Stimulated activated CD8-positive, alpha-beta memory T cell treated with anti-CD3 and anti-CD28 coated beads, Interleukin-4, amount 100 ng/mL, for 4 hours (primary cell): ENCODE results near the gene CHSY3.

ENCODE experiments used
- DNase-seq, 2 donors: peaks; one replicate each; pipeline ENCODE4 v3.0.0-alpha.2; 2020; ENCODE audit warnings: low read depth in 2 of 2, low spot score in 1 of 2

CHSY3 gene

DNA sequence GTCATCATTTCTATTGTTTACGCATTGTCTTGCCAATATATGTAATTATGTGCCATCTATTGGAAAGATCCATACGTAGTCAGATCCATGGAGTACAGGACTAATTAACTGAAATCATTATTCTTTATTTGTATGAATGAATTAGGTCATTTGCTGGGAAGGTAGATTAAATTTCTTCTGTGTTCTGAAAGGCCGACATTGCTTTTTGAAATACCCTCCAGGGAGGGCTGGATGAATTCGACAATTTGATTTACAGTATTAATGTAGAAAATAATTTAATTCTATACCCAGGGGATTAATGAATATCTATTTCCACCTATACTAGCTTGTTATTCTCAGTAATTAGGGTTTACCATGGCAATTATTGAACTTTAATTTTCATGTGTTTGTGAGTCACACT lies 117.6 kb downstream of the CHSY3 start:
- DNase-seq = no peak

DNA sequence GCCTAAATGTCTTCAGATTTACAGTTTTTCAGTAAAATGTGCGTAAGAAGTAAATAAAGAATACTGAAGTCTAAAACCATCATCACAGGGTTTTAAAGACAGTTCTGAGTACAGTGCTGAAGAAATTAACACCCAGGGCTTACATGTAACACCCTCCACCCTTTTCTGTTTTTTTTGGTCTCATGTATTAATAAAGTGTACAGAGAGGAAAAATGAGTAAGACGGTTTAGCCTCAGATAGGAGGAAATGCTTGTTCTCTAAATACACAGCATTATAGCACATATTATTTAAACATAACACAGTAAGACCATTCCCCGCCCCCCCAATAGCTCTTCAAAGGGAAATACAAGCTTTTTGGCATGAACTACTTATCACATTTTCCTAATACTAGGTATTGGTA lies 119.3 kb downstream of the CHSY3 start:
- DNase-seq = no peak

DNA sequence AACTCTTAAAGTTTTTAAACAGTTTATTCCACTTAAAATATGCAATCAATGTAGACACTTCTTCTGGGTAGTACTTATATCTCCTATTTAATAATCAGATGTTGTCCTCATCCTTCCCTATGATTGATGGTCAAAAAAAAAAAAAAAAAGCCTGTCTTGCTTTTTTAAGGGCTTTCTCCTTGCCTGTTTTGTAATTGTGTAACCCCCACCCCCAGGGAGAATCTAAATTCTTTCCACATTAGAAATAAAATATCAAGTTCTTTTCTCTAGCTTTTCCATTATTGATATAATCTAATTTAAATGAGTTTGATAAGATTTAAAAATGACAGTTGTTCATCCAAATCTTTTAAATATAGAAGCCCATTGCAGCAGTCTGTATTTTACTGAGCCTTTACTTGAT lies 119.7 kb downstream of the CHSY3 start:
- DNase-seq = no peak

DNA sequence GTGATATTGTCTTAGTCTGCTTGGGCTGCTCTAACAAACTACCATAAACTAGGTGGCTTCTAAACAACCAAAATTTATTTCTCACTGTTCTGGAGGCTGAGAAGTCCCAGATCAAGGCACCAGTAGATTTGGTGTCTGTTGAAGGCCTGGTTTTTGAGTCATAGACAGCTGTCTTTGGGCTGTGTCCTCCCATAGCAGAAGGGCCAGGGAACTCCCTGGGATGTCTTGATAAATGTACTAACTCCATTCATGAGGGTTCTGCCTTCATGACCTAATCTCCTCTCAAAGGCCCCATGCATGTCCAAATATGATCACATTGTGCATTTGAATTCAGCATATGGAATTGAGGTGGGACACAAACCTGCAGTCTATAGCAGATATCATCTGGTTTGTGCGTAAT lies 121.2 kb downstream of the CHSY3 start:
- no peak for DNase-seq

DNA sequence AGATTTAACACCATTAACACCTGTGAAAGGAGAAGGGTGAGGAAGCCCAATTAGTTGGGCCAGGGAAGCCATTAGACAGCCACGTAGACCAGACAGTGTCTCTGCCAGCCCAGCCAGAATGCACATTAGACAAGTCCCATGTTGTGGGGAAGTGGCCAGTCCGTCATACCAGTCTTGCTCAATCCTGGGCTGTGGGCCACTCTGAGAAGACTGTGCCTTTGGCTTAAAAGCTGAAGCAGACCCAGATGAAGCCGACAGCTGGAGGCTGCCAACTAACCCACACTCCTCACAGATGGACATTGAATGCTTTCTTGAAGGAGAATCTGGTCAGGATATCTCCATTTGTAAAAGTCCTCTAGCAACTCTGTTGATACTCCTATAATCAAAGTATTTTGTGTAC lies 128.5 kb downstream of the CHSY3 start:
- DNase-seq = no peak

DNA sequence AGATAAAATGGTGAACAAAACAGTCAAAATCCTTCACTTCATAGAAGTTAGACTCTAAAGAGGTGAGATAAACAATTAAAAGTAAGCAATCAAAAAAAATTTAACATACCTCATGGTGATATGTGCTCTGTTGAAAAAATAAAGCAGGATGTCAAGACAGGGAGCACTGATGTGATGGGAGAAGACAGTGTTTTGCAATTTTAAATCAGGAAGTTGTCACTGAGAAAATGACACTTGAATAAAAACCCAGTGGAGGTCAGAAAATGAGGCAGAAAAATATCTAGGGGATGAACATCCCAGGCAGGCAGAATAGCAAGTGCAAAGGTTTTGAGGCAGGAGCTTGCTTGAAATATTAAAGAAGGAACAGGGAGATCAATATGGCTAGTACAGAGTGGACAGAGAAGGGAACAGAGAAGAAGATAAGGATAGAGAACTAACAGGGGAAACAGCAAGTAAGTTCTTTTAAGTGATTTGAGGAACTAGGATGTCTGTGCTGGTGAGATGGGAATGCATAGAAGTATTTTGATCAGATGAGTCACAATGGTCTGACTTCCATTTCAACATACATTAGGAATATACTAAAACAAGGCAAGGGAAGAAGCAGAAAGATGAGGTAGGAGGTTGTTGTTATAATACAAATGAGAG lies 130.4 kb downstream of the CHSY3 start:
- no peak for DNase-seq

DNA sequence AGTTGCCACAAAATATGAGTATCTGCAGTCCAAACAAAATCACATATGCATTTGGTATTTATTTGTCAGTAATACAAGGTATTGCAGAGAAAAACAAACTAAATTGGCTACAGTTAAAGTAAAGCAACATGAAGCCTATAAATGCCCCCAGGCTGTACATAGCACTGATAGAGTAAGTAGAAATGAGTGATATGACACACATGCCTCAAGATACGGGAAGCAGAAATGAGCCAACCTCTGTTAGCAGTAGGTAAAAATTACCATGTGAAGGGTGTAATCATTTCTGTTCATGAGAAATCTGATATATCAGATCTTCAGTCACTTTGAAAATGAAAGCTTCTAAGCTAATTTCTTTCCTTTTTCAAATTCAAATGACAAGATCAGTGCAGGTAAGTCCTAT lies 131.1 kb downstream of the CHSY3 start:
- no peak for DNase-seq

DNA sequence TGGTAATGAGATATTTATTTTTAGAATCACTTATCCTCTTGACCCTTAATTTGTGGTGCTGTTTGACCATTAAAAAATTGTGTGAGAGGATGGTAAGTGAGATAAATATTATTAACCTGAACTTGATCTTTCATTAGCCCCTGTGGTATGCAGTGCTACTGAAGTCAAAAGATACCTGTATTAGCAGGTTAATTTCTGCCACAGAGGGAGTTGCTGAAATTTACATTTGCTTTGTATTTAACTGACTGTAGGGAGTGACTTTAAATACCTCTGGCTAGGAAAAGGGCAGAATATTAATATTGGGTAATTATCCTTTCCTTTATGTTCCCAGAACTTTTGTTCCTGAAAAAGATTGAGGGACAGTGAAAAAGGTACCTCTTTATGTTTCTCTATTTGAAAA lies 133.6 kb downstream of the CHSY3 start:
- no peak for DNase-seq

DNA sequence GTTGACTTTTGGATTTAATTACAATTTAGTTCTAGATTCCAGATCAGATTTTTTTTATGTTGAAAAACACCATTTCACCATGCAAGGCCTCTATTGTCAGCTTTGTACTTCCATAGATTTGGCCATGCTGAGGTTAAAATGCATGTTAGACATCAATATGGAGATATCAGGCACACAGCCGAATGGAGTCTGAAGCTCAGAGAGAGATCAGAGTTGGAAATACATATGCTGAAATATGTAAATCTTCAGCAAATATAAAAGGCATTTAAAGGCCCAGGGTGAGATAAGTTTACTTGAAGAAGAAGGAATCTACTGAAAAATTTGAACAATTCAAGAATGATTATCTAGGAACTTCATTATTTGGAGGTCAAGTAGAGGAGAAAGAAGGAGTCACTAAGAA lies 139.6 kb downstream of the CHSY3 start:
- DNase-seq = no peak

DNA sequence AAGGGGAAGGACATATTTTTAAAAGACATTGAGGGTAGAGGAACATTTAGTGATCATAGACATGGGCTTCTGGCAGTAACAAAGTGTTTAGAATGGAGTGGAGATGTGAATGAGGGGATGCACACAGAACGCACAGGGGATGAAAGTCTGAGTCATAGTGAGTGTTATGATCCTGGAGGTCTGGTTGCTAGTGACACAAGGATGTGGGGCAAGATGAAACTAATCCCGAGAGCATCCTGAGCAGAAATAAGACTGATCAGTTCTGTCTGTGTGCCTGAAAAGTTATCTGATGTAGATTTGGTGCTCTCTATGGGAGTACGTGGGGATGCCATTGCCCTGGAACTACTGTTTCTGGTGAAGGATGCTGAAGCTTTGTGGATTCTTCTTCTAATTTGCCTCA lies 141.1 kb downstream of the CHSY3 start:
- DNase-seq = no peak

DNA sequence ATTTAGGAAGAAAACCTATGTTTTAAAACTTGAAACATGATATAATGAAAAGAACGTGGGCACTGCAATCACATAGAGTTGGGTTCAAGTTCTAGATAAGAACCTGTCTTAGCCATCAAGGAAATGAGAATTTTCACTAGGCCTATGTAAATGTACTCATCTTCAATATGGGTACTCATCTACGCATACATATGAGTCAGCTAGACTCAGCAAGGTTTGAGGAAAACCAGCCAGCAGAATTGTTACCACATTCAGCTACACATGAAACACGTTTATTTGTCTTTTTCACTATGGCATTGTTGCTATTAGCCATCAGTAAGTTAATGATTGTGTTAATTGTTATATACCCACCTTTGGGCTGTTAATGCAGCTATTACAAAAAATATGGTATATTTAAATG lies 146.3 kb downstream of the CHSY3 start:
- DNase-seq = no peak

DNA sequence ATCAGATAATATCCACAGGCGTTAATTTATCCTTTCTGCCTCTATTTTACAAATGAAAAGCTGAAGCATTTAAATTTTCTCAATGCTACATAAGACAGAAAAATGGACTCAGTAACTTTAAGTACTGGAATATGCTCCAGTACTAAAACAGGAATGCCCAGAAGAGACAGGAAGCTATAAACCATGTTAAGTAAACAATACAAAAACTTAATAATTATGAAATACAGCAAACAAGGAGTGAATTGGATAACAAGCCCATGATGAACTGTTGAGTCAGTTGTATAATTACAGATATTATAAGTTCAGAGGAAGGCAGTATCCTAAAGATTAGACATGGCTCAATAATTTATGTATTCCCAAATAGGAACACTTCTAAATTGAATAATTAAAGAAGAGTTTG lies 148.5 kb downstream of the CHSY3 start:
- no peak for DNase-seq

DNA sequence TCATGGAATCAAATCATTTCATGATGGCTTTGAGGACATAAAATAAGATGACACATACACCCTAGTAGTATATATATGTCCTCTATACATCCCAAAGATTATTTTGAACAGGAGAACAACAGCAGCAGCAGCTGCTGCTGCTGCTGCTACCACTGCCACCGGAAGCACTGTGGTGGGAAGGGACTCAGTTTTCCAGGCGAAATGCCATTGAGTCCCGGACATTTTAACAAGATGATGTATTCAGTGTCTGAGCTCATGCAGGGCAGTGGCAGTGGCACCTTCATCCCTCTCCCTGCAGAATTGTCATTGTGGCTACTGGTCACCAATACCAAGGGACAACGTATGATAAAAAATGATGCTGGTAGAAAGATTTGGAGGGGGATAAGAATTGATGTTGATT lies 151.3 kb downstream of the CHSY3 start:
- no peak for DNase-seq

DNA sequence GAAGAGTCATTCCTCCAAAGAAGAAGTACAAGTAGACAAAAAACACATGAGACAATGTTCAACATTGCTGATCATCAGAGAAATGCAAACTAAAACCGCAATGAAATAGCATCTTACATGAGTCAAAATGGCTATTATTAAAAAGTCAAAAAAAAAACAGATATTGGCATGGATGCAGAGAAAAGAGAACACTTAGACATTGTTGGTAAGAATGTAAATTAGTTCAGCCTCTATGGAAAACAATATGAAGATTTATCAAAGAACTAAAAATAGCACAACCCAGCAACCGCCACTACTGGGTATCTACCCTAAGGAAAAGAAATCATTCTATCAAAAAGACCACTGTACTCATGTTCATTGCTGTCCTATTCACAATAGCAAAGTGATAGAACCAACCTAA lies 157.5 kb downstream of the CHSY3 start:
- DNase-seq = no peak

DNA sequence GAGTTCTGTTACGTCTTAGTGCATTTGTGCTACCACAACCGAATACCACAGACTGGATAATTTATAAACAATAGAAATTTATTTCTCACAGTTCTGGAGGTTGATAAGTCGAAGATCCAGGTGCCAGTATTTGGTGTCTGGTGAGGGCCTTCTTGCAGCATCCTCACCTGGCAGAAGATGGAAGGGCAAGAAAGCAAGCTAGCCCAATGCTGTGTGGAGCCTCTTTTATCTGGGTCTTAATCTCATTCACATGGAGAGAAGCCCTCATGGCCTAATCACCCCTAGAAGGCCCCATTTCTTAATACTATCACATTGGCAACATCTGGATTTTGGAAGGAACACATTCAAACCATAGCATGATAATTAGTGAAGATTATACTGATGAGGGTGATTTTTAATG lies 159.3 kb downstream of the CHSY3 start:
- DNase-seq = no peak

DNA sequence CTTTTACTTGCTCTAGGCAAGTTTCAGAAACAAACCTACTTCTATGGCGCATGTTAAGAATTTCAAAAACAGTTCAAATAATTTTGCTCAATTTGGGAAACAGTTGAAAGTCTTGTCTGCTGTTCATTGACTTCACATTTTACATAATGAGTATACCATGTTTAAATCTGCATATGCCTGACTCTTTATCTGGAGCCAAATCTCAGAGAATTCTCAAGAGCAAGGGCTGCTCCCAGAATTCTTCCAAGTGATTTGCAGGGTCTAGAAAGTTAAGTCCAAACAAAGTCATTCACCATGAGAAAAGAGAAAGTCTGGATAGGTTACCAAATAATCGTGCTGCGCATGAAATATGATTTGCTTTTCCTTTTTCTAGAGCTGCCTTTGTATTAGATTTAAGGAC lies 160.2 kb downstream of the CHSY3 start:
- DNase-seq = no peak

DNA sequence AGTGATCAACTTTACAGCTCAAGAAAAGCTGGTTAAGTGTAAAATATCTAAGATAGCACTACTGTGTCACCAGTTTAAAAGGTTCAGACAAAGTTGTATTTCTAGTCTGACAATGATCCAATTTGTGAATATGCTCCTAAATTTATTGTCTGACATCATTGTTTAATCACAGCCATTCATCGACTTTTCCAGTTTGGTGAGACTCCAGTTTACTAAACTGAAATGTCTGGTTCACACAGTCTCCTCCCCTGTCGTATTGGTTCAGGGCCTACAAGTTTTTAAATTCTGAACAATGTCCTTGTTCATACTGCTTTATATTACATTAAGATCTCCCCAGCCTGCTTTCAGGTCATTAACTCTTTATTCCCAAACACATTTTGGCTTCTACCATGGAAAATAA lies 161.4 kb downstream of the CHSY3 start:
- DNase-seq = no peak

DNA sequence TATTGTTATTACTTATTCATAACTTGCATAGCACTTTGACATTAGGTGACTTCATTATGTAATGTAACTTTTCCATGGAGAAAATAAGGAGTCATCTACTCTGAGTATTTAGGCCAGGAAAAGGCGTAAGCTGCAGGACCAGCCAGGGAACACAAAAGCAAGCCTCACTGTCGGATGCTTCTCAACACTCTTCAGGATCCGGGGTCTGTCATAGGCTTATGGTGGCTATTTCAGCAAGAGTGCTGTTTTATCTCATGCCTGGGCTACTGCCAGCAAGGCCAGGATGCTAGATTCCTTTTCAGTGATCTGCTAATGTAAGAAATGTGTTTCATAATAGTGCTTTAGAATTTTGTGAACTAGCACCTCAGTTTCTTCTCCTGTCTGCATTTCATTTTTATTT lies 162.4 kb downstream of the CHSY3 start:
- DNase-seq = no peak

DNA sequence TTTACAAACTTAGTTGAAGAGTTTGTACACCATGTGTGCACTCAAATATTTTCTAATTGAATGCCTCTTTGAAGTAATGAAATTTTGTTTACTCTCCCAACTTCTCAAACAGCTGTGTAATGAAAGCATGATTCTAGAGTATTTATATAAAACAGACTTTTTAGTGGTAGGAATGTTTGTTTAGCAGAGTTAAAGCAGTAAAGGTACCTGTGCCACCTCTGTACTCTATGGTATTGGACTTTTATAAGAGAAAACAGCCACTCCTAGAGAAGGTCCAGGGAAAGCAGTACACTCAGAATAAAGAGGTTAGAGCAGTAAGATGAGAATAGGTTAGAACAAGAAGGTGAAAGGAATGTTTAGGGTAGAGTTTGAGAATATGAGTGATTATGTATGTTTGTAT lies 163.1 kb downstream of the CHSY3 start:
- DNase-seq = no peak

DNA sequence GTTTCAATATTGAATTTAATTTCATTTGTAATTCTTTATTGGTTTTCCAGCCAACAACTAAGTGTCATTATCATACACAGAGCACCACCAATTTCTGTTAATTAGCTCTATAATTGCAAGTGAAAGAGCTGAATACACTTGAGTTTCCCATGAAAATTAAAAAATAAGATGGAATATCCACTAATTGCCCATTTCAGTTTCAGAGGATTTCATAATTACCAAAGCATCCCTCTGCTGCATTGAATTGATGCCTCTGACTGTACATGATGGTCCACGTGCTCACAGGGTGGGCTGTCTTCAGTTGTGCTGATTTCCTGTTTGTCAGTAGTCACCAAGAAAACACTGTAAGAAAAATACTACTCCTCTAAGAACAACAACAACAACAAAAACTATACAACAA lies 163.8 kb downstream of the CHSY3 start:
- no peak for DNase-seq

DNA sequence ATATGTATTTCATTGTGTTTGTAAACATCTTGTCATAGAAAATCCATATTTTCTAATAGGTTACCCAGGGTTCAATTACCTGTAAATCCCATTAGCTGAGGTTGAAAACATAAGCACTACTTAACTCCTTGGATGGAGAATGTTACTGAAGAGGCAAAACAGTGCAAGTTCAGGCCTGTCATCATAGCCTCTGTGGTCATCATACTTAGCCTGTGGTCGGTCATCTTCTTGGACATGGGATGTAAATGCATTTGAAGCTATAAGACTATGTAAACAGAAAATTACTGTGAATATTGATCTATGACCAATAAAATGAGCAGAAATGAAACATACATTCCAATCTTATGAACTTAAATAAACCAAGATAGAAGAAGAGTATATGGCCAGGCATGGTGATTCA lies 164.7 kb downstream of the CHSY3 start:
- no peak for DNase-seq

DNA sequence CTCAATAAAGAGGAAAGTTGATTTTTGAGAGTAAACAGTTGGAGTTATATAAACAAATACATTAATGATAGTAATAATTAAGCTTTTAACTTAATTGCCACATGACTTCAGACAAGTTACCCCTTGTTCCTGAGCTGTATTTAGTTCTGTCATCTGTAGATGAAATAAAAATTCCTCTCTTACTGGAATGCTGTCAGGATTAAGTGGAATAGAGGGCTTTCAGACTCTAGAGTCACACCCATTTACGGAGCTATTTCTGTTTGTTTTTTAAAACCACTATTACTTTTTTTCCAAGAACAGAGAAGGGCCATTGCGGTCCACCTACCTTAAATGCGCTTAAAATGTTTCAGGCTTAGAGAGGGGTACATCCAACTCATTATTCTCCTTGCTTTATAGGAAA lies 170.6 kb downstream of the CHSY3 start:
- no peak for DNase-seq

DNA sequence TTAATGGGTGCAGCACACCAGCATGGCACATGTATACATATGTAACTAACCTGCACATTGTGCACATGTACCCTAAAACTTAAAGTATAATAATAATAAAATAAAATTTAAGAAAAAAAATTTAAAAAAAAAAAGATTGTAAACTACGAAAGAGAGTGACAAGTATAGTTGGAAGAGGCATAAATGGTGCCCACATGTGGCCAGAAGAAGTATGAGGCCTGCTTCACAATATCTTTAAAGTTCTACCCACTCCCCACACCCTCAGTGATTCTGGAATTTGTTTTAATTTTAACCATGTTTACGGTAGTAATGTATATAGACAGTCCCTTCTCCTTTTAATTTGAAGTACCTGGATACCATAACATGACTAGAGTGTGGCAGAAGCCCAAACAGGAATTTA lies 172.7 kb downstream of the CHSY3 start:
- no peak for DNase-seq

DNA sequence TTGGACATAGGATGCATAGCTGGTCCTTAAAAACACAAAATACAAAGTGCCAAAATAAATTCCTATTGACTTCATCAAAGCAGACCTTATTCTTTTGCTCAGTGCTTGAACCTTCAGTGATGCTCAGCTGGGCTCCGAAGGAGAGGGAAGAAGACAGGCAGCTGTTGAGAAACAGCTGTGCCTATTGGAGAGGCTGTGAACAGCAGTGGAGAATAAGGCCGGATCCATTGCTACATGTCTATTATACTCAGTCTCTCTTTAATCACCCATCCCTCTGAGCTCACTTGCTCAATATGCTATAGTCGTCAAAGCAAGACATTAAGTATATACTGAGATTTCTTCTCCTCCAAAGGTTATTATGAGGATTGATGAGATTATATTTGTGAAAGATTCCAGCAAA lies 174.4 kb downstream of the CHSY3 start:
- no peak for DNase-seq
